ENCODE measurements around the gene GIPC2.
A peak's percentile ranks its signal among the peaks of the same experiment; 100 is the strongest.
"Not testable (repeated sequence)": the region's sequence is repeated elsewhere in the genome, so short reads cannot be mapped to it uniquely, and the experiment has no call there.

The GIPC2 gene

GRCh38 chr1:78101051-78101450 is 55.3 kb downstream of the GIPC2 start:
- DNase-seq: no peak

GRCh38 chr1:78101514-78101913 is 55.7 kb downstream of the GIPC2 start:
- no peak for DNase-seq

GRCh38 chr1:78102082-78102481 is 56.3 kb downstream of the GIPC2 start:
- no peak for DNase-seq

GRCh38 chr1:78102916-78103315 is 57.1 kb downstream of the GIPC2 start:
- no peak for DNase-seq

- DNase-seq: no peak
These were observed 58.6 kb downstream of the GIPC2 start for GRCh38 chr1:78104322-78104721.

- not testable (repeated sequence) for DNase-seq
These were observed 63.9 kb downstream of the GIPC2 start for GRCh38 chr1:78109659-78110058.

GRCh38 chr1:78113156-78113916 is 67.6 kb downstream of the GIPC2 start:
- no peak for DNase-seq

GRCh38 chr1:78114034-78114956 is 68.5 kb downstream of the GIPC2 start:
- DNase-seq: peak; percentile 11

- not testable (repeated sequence) for DNase-seq
These were observed 74.7 kb downstream of the GIPC2 start for GRCh38 chr1:78120485-78120884.

GRCh38 chr1:78121710-78122109 is 75.9 kb downstream of the GIPC2 start:
- DNase-seq: no peak

GRCh38 chr1:78122389-78122788 is 76.6 kb downstream of the GIPC2 start:
- no peak for DNase-seq

- DNase-seq: no peak
These were observed 80.7 kb downstream of the GIPC2 start for GRCh38 chr1:78126506-78126905.

GRCh38 chr1:78132174-78132947 is 86.6 kb downstream of the GIPC2 start:
- no peak for DNase-seq

GRCh38 chr1:78132948-78133322 is 87.2 kb downstream of the GIPC2 start:
- DNase-seq: no peak

- no peak for DNase-seq
These were observed 90.9 kb downstream of the GIPC2 start for GRCh38 chr1:78136680-78137079.

- DNase-seq: no peak
These were observed 95.9 kb downstream of the GIPC2 start for GRCh38 chr1:78141531-78142231.

- DNase-seq: no peak
These were observed 97.0 kb downstream of the GIPC2 start for GRCh38 chr1:78142736-78143135.

GRCh38 chr1:78143152-78143551 is 97.4 kb downstream of the GIPC2 start:
- no peak for DNase-seq

- no peak for DNase-seq
These were observed 97.9 kb downstream of the GIPC2 start for GRCh38 chr1:78143673-78144072.

GRCh38 chr1:78145105-78145580 is 99.4 kb downstream of the GIPC2 start:
- DNase-seq: peak; percentile 10

- DNase-seq: no peak
These were observed 100.5 kb downstream of the GIPC2 start for GRCh38 chr1:78146205-78146771.

- no peak for DNase-seq
These were observed 101.3 kb downstream of the GIPC2 start for GRCh38 chr1:78147031-78147430.

All from T-helper 9 cell (primary cell).